GM12892 (cell line): ENCODE measurements around the gene PCK1.

Experiments
- DNase-seq: peaks from one replicate; pipeline ENCODE4 v3.0.0; 2011; ENCODE audit not compliant: insufficient read length
- FAIRE-seq: peaks from 2 replicates; lab custom pipeline; 2011; peaks lifted over from hg19 to GRCh38; lab: Jason Lieb, UNC
- POLR2A ChIP-seq: IDR thresholded peaks from 2 replicates; pipeline ENCODE4 v1.6.1; 2011; ENCODE audit warnings: low read depth, low read length, control low read depth
- POLR2AphosphoS5 ChIP-seq: IDR thresholded peaks from 2 replicates; pipeline ENCODE4 v1.6.1; 2011; ENCODE audit warnings: low read depth, low read length, control low read depth
- TAF1 ChIP-seq: IDR thresholded peaks from 2 replicates; pipeline ENCODE4 v1.6.1; 2011; ENCODE audit warnings: low read depth, mild to moderate bottlenecking, control low read depth, low read length, borderline replicate concordance

Gene PCK1

GRCh38 chr20:57617079-57617795 is 56.3 kb downstream of the PCK1 start:
- FAIRE-seq (no peak), DNase-seq (no peak)
- TF ChIP-seq TAF1 (no peak), POLR2AphosphoS5 (no peak), POLR2A (no peak)
